Measurements from ENCODE around the gene BPTF.
"Not testable (repeated sequence)": the region's sequence is repeated elsewhere in the genome, so short reads cannot be mapped to it uniquely, and the experiment has no call there.

BPTF gene

GRCh38 chr17:67821871-67822367 is 3.4 kb upstream of the BPTF start:
- H3K27ac ChIP-seq = no peak overlapping the region
- ChIA-PET POLR2A (ENCODE audit: low non-redundant PET) (no interaction called here), CTCF (interaction anchor here (0.7 kb wide), 1 partner anchor 18 kb away, joined by 4 read pairs; no protein-coding TSS in a partner anchor)
- no peak for DNase-seq (ENCODE audit: low spot score)
- no peak for TF ChIP-seq CTCF (conservative IDR thresholded peaks at IDR 0.05; ENCODE audit: low read depth)

GRCh38 chr17:67825627-67826601 is 611 bp downstream of the BPTF start:
- POLR2A ChIA-PET (ENCODE audit: low non-redundant PET); DNase-seq (ENCODE audit: low spot score): not testable (repeated sequence)
- H3K27ac ChIP-seq = peak overlapping the region; percentile 88
- CTCF ChIA-PET = interaction anchor here (0.5 to 0.6 kb wide), 2 partner anchors 10 to 81 kb away, joined by 3 to 4 read pairs; no protein-coding TSS in a partner anchor

GRCh38 chr17:67829331-67829730 is 4.0 kb downstream of the BPTF start:
- H3K27ac ChIP-seq = no peak overlapping the region
- peak; percentile 27 for DNase-seq (ENCODE audit: low spot score)
- TF ChIP-seq CTCF (conservative IDR thresholded peaks at IDR 0.05; ENCODE audit: low read depth) = no peak
- ChIA-PET CTCF (interaction anchor here (0.6 kb wide), 1 partner anchor 62 kb away, joined by 3 read pairs; no protein-coding TSS in a partner anchor), POLR2A (ENCODE audit: low non-redundant PET) (no interaction called here)

- ChIA-PET CTCF (no interaction called here), POLR2A (ENCODE audit: low non-redundant PET) (no interaction called here)
- no peak for TF ChIP-seq CTCF (conservative IDR thresholded peaks at IDR 0.05; ENCODE audit: low read depth)
- no peak for DNase-seq (ENCODE audit: low spot score)
- no peak overlapping the region for H3K27ac ChIP-seq
These were observed 5.1 kb downstream of the BPTF start for GRCh38 chr17:67830440-67830839.

- H3K27ac ChIP-seq = no peak overlapping the region
- ChIA-PET CTCF (no interaction called here), POLR2A (ENCODE audit: low non-redundant PET) (no interaction called here)
- no peak for DNase-seq (ENCODE audit: low spot score)
- no peak for TF ChIP-seq CTCF (conservative IDR thresholded peaks at IDR 0.05; ENCODE audit: low read depth)
These were observed 6.0 kb downstream of the BPTF start for GRCh38 chr17:67831268-67831667.

- no peak for TF ChIP-seq CTCF (conservative IDR thresholded peaks at IDR 0.05; ENCODE audit: low read depth)
- ChIA-PET CTCF (no interaction called here), POLR2A (ENCODE audit: low non-redundant PET) (no interaction called here)
- H3K27ac ChIP-seq = no peak overlapping the region
- no peak for DNase-seq (ENCODE audit: low spot score)
These were observed 7.8 kb downstream of the BPTF start for GRCh38 chr17:67833134-67833533.

Measured in RWPE1 (cell line).